Right kidney (tissue), 1 donor: ENCODE data around the gene ADPRHL1.

ENCODE experiments used
- DNase-seq: peaks from one replicate; pipeline ENCODE4 v3.0.0-alpha.2; 2016

Gene ADPRHL1

DNA sequence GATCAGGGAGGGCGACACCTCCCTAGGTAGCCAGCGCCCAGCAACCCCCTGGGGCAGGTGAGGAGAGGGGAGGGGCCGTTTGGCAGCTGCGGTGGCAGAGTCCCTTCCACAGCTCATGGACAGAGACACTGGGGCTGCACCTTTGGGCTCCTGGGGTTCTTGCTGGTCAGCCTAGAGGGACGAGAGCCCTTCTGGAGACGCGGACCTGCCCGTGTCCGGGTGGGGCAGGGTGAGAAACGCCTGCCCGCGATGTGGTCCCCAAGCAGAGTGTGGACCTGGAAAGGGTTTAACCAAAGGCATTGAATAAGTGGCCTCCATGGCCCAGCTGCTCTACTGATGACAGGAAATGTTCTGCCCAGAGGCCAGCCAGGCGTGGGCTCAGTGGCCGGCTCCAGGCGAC is 38.3 kb downstream of the ADPRHL1 start:
- DNase-seq, result no peak

DNA sequence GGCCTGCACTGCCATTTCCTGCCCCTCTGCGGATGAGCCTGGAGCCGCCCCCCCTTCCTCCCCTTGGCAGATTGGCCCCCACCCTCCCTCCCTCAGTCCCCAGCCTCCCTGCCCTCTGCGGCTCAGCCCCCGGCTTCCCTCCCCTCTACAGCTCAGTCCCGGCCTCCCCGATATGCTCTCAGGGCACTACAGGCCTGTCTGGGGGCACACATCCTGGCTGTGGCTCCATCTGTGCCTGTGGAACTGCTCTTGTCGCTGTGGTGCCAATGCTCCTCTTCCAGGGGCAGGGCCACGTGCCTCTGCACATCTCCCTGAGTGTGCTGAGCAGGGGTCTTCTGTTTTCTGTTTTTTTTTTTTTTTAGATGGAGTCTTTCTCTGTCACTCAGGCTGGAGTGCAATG is 39.0 kb downstream of the ADPRHL1 start:
- DNase-seq, result no peak

DNA sequence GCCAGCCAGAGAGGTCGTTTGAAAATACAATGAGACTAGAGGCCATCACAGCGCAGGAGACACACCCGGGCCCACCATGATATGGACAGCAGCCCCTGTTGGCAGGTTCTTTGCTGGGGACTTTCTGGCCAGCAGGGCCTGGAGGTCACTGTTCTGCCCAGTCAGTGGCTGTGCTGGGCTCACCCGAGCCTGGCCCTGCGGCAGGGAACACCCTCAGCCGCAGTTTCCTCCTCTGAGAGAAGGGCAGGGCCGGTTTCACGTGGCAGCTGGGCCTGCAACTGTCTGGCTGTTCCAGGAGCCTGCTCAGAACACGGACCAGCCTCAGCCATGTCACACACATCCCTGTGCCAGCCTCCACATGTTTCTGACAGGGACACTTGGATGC is 39.4 kb downstream of the ADPRHL1 start:
- DNase-seq, result no peak

DNA sequence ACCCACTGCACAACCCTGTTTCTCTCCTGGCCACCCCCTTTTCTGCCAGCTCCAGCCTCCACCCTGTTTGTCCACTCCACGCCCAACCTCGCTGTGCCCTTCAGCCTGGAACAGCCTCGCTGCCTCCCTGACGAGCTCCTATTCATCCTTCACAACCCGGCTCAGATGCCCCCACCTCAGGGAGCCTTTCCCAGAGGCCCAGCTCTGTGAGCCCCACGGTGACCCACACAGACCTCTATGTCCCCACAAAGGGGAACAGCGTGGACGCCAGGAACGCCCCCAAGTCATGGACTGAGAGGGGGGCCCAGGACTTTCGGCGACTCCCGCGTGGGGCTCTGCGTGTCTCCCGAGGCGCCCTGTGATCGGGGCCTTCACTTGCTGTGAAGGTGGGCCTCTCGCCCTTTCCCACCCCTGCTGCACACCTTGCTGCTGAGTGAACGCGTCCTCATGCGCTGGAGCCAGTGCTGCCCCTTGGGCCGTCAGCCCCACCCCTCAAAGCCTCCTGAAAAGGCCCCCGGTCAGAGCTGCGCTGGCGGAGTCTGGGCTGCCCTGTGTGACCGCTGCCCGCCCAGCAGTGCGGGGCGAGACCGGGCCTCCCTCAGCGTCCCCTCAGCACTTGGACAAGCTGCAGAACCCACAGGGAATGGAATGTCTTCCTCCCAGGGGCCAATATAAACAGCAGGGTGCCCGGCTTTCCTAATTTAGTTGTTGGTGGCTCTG is 40.0 kb downstream of the ADPRHL1 start:
- no peak for DNase-seq

DNA sequence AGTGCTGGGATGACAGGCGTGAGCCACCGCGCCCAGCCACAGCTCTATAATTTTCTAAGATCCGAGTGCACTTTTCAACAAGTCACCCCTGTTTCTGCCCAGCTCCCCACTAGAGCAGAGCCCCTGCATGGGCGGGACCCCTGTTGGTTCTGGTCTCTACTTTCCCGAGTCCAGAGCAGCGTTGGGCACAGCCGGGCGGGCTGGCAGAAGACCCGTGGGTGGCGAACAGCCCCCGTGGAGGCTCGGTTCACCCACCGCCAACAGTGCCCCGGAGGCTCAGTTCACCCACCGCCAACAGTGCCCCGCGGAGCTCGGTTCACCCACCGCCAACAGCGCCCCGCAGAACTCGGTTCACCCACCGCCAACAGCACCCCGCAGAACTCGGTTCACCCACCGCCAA is 40.8 kb downstream of the ADPRHL1 start:
- no peak for DNase-seq

DNA sequence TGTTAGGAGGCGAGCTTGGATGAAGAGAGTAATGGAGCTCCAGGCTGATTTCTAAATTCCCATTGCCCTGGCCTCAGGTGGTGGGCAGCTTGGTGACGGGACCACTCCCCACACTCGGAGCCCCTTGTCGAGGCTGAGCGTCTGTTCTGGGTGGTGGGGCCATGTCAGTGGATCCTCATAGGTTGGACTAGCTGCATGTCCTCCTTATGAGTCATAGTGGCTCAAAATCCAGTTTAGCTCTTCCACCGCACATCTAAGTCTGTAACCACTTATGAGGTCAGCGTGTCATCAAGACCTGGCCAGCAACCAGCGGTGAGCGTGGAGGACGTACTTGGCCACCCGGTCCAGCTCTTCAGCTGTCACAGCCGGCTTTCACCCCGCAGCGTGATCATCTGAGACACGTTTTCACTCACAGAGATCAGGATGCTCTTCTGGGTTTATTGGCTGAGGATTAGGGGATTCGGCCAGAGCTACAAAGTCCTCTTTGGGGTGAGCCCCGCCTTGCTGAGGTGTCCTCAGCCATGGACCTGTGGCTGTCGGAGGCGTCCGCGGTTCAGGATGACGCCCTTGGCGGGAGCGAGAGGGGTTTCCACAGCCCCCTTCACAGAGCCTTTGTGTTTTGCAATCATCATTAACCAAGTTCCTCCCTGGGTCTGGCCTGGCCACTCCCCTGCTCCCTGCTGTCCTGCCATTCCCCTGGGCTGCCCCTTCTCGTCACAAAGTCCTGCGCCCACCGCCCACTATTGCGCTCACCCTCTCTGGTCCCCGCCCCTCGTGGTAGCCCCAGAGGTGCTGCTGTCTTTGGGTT is 41.9 kb downstream of the ADPRHL1 start:
- no peak for DNase-seq

DNA sequence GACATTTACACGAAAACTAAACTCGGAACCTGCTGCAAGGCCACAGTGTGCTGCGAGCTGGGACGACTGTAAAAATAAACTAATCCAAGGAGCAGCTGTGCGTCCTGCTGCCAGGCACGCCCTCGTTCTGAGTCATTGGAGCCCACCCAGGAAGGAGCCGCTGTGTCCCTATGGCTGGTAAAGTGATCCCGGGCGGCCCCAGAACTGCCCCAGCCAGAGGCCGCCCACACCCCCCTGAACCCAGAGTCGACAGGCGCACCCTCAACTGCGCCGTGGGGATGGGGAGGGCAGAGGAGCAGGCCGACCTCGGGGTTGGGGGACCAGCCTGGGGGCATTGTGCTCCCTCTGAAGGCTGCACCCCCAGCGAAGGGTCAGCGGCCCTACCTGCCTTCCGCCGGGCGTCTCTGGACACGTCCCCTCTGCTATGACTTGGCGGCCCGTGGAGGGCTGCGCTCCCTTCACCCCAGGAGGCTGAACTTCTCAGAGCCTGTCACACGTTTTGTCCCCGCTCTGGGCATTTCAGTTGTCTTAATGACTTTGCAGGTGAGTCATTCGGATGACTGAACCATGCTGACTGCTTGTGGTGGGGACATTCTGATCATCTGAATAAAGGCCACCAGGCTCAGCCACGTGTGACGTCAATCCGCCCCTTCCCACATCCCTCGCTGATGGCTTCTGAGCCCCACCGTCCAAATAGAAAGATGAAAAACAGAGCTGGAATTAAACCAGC is 42.7 kb downstream of the ADPRHL1 start:
- peak; percentile 58 for DNase-seq

DNA sequence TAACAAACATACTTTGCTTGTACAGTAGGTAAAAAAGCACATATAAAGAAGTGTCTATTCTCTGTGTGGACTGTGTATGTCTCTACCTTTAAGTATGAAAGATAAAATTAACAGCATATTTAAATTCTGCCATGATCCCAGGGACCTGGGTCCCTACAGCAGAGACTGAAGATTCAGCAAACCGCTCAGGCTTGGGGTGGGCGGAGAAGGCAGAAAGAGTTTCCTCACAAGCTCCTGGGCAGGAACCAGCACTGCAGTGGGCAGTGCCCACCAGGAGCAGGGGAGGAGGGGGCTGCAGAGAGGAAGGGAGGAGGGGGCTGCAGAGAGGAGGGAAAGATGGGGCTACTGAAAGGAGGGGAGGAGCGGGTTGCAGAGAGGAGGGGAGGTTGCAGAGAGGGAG is 44.7 kb downstream of the ADPRHL1 start:
- DNase-seq, result no peak

DNA sequence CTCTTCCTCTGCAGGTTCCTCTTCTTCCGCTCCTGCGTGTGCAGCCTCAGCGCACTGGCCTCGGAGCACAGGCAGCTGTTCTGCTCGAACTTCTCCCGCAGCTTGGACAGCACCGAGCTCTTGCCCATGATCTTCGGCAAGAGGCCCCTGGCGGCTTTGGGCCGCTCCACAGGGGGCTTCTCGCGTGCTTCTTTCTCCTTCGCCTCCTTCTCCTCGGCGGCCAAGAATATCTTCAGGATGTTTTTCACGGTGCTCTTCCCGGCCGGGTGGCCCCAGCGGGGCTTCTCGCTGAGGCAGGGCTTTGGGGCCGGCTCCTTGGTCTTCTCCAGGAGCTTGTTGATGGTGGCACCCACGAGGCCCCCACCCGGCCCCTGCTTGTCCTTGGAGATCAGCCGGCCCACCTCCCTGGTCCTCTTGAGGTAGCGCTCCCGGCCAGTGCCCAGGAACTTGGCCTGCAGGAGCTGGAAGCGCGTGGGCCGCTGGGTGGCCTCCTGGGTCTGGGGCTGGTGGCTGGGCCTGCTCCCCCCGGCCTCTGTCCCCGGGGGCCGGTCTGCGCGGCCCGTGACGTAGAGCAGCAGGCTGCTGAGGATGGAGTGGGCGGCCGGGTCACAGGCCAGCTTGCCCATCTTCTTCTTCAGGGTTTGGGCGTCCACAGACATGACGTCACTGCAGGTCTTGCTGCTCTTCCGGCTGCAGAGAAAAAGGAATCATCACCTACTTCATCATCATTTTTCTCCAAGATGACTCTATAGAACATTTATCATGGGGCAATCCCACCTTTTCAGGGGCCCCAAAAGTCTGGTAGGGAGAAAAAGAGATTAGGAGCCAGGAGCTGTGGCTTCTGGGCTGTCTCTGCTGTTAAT is 45.5 kb downstream of the ADPRHL1 start:
- DNase-seq, result no peak

DNA sequence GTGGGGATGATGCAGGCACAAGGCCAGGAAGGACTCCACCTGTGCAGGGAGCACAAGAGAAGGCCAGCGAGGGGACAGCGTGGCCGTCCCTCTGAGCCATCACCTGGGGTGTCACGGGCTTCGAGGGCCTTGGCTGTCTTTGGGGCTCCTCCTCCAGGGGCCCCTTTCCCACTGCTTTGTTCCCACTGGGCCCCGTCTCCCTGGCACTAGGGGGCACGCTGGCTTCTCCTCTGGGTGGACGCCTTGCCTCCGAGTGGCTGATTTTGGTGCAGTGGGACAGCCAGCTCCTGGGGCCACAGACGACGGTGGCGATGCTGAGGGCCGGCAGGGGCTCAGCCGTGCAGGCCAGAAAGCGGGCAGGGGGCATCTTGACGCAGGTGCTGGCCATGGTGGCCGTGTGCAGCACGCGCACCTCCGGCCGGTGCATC is 46.2 kb downstream of the ADPRHL1 start:
- no peak for DNase-seq

DNA sequence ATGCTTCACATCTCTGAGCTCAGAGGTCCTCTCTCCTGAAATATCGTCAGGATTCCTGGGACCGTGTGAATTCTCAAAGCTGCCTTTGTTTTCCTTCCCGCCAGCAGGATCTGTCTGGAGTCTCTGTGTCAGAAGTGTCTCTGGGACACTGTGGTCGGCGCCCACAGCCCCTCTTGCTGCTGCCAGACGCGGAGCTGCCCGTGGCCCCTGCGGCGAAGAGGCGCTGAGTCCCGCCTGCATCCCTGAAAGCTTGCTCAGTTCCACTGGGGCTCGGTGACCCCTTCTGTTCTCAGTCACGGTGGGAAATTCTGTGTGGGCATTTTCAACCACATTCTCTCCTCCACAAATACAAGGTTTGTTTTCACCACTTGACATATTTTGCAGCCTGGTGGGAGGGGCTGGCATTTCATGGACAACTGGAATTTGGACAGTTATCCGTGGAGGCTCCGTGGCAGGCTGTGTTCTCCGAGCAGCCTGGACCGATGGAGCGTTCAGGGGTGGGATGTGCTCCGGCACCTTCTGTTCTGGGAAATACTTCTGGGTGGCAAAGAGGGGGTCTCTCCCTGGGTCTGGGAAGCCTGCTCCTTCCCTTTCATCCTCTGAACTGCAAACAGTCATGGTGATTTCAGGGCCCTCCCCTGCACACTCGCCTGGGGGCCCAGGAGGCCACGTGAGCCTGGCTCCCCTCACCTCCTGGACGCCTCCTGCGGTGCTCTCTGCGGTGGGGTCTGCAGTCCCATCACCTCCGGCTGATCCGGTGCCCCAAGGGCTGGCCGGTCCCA is 46.8 kb downstream of the ADPRHL1 start:
- no peak for DNase-seq

DNA sequence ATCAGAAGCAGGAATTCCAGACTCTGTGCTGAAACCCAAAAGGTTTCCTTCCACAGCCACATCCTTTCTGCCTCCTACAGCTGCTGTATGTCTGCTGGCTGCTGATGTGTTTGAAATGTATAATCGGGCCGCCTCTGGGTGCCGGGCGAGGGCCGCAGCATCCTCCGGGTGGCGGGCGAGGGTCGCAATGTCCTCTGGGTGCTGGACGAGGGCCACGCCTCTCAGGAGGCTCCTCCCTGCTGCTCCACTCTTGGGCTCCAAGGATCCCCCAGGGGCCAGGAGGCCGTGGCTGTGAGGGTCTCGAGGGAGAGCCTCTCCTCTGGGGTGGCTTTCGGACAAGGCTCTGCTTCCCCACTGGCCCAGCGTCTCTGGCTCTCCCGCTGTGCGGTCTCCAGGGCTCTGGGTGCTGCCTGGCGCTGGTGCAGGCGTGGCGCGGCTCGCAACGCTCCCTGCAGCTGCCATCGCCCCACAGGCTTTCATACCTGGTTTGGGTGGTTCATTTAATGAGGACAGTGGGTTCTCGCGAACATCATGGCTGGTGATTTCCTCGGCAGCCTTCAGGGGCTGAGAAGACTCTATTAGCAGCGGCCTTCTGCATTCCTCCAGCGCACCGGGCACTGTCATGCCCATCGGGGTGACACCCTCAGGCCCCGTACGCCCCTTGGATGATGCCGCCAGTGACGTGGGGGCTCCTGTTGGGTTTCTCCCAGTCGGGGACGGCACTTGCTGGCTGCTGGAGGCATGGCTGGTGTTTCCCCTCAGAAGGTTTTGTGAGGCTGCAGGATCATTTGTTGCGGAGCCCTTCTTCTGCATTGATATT is 47.6 kb downstream of the ADPRHL1 start:
- no peak for DNase-seq

DNA sequence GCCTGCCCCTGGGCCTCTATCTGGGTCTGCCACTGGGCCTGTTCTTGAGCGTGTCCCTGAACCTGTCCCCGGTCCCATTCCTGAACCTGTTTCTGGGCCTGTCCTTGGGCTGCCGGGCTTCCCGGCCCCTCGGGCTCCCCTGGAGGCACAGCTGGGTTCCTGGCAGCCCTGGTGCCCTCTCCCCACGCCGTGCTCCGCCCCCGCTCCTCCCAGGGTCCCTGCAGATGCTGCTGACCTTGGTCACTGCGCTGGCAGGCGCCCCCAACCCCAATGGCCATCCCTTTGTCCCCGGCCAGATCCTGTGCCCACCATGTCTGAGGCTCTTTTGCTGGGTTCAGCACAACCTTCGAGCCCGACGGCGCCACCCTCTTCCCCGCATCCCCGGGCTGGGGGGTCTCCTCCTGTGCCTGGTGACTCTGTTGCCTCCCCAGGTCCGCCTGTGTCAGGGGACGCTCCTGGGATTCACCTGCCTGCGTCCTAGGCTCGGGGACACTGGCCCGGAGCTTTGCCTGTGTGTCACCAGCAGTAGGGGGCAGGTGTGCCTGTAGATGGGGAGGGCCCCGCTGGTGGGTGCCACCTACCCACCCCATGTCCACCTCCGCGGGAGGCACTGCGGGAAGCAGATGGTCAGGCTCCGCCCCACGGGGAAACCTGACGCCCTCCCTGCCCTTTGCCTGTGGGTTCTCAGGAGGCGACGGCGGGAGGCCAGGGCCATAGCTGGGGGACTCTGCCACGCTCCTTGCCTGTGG is 48.4 kb downstream of the ADPRHL1 start:
- DNase-seq, result no peak

DNA sequence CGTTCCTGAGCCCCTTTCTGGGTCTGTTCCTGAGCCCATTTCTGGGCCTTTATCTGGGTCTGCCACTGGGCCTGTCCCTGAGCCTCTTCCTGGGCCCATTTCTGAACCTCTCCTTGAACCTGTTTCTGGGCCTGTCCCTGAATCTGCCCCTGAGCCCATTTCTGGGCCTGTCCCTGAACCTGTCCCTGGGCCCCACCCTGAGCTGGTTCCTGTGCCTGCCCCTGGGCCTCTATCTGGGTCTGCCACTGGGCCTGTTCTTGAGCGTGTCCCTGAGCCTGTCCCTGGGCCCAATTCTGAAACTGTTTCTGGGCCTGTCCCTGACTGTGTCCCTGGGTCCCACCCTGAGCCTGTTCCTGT is 48.9 kb downstream of the ADPRHL1 start:
- DNase-seq, result no peak

DNA sequence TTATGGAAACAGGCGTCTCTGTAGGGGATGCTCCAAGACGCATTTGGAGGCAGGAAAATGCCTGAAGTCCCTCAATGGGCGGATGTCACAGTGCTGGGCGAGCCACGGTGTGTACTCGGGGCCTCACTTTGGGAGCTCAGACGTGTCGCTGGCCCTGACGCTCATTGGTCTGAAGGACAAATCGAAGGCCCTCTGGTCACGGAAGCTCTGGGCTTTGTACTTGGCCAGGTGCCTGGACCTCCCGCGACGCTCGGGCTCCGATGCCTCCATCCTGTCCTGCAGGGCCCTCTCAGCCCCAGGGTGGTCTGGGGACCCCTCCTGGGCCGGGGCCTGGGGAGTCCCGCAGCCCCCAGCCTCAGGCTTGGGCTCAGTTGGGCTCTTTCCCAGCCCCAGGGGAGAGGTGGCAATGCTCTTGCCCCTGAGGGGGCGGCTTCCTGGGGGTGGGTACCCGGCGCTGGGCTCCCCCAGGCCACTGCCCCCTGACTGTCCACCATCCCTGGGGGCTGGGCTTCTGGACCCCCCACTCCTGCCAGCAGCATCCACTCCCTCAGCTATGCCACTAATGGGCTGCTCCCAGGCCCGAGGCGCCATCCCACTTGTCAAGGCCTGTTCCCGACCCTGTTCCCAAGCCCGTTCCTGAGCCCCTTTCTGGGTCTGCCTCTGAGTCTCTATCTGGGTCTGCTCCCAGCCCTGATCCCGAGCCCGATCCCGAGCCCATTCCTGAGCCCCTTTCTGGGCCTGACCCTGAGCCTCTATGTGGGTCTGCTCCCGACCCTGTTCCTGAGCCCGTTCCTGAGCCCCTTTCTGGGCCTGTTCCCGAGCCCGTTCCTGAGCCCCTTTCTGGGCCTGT is 49.8 kb downstream of the ADPRHL1 start:
- no peak for DNase-seq

DNA sequence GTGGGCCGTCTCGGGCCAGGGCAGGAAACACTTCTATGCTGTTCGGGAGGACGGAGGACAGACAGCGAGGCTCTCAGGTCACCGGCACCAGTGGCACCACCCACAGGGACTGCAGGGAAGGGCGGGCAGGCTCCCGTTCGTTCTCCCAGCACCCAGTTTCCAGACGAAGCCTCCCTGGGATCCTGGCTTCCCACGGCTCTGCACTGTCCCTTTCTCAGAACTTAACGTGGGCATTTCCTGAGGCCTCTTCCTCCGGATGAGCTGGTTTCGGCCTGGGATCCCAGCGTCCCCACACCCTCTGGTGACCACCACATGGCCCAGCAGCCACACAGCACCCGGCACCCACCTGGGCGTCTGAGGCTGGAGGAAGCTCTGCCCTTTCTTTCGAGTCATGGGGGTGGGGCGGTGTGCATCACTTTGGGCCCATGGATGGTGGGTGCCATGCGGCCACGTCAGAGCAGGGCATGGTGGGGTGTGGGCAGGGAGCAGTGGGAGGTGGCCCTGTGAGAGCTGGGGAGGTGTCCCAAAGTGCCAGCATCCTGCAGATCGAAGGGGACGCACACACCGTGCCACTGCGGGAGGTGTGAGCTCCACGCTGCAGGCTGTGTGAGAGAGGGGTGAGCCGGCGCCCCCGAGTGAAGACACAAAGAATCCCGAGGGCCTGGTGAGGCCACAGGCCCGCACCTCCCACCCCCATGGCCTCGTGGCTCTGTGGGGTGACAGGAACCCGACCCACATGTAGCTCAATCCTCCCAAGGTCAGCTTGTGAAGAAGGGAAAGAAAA is 50.6 kb downstream of the ADPRHL1 start:
- DNase-seq, result no peak

DNA sequence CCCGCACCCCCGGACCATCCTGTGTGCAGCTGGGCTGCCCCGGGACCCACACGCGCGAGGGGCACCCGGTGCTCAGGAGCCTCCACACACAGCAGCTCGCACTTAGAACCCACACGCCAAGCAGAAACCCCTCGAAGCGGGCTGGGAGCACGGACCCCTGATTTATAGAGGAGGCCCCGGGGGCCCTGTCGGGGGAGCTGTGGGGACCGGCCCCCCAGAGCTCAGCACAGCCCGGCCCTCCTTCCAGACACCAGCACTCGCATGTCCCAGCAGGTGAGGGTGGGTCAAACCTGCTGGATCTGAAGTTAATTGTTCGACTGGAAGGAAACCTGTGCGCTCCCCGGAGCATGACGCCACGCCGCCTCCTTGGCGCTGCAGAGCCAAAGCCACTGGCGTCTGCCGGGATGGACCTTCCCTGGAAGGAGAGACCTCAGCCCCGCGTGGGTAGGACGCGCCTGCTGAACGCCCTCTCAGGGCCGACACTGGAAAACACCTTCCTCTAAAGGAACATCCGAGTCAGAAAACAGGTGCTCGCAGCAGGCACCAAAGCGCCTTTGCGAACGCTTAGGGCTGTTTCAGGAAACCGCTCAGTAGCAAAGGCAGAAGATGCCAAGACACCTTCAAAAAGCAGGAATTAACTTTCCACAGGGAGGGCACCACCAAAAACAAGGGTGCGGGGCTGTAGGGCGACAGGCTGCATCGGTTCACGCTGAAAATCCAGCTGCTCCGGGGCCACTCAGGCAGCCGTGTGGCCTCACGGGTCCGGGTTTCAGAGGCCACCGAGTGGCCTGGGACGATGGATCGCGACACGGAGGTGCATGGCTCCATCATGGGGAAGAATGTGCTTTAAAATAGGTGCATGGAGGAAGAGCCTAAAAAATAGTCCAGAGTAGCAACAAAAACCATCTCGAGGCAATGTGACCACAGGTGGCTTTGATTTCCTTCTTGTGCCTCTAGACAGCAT is 51.6 kb downstream of the ADPRHL1 start:
- no peak for DNase-seq
